HG03108 (cell line): ENCODE results near the gene PIK3R6.

Experiments used
- ATAC-seq: cut with Tn5 transposase; IDR thresholded peaks from one replicate; pipeline ENCODE4 v1.9.1; 2021; ENCODE audit warnings: moderate library complexity; ENCODE audit not compliant: unreplicated experiment

The PIK3R6 gene

GRCh38 chr17:8867361-8867981 is at the start of gene PIK3R6:
Gene PIK3R6 (minus strand): TSS chr17:8867674. CDS start chr17:8849794, 17,880 bp downstream.
- ATAC-seq: peak; percentile 40

DNA sequence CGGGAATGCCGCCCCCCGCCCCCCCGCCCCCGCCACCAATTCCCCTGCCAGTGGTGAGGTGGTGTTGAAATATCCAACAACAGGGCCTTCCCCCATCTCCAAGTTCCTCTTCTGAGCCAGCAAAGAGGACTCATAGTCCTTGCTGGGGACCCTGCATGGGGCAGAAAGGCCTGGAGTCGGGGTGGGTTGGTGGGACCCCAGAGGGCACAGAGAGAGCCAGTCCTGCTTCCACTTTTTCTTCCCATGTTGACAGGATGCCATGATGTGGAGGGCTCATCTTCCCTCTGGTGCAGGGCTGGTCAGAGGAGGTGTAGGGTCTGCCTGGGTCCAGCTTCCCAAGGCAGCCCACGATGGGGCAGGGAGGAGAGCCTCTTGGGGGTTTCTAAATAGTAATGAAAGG is 49.0 kb upstream of the PIK3R6 start:
- ATAC-seq: no peak

- no peak for ATAC-seq
Measured at GRCh38 chr17:8914554-8914953, 47.1 kb upstream of the PIK3R6 start.

DNA sequence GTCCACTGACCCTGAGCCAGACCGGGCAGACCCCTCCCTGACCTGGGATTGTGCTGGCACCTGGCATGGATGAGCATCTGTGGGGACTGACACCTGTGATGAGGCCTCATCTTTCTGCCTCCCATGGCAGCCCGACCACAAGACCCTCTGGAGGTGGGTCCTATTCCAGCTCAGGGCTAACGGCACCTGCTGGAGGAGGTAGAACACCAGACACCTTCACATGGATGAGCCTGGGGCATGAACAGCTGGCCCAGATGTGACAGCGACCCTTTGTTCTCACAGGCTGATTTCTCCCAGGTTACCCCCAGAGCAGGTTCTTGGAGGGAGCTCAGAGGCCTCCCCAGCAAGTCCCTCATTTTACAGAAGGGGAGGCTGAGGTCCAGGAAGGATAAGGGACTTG is 46.4 kb upstream of the PIK3R6 start:
- ATAC-seq: no peak

GRCh38 chr17:8913091-8913490 is 45.6 kb upstream of the PIK3R6 start:
- ATAC-seq: no peak

DNA sequence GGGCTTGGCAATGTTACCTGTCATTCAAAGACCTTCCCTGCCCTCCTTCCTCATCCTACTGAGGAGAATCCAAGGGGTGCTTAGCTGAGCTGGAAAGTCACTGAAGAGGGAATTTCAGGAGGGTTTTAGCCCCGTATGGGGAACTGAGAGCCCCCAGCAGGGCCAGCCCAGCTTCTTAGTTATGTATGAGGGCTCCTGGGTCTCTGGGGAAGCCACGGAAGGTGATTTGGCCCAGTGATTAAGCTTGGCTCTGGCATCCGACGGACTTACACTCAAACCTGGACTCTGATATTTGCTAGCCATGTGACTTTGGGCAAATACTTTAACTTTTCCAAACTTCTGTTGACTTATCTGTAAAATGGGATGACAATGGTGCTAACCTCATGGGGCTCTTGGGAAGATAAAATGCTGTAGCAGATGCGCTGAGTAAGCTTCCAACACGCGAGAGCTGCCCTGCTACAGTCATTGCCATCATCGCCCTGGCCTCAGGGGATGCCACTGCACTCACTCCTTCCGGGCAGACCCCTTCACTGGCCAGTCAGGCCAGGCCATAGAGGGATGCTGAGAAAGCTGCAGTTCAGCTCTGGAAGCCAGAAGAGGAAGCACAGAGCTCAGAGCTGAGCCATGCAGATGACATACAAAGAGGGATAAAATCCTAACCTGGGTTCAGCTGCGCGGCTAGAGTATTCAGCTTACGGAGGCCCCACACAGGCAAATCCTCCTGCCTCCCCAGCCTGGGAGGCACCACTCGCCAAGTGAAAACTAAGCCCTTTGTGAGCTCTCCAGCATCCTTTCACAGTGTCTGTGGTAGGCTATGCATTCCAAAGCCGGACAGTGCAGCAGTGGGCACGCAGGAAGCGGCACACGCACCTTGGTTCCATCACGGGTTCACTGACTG is 44.9 kb upstream of the PIK3R6 start:
- no peak for ATAC-seq

- ATAC-seq: no peak
Measured at GRCh38 chr17:8910969-8911604, 43.6 kb upstream of the PIK3R6 start.

DNA sequence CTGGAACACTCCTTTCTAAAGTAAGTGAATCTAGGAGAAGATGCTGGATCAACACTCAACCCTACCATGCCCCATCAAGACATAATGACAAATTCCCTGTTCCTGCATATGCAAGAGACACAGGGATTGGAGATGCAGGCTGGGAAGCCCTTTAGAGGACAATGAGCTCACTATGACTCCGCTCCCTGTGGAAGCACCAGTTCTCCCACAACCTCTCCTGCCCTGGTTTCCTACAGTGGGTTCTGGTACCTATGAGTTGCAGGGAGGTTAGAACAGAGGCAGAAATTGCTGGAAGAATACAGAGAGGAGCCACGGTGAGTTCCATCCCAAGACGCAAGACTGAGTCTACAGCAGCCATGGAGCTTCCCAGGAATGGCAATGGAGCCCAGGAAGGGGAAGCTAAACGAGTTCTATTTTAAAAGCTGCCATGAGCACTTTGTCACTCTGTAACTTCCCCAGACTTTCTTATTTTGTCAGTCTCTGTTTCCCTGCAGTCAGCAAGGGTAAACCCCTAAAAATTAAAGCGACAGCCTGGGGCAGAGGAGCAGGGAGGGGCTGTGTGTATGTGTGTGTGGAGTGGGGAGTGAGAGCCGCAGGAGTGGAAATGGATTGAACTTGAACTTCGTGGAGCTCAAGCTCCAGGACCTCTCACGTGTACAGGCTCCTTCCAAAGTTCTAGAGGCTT is 42.3 kb upstream of the PIK3R6 start:
- ATAC-seq: no peak

- ATAC-seq: no peak
Measured at GRCh38 chr17:8905331-8905730, 37.9 kb upstream of the PIK3R6 start.

GRCh38 chr17:8904686-8905085 is 37.2 kb upstream of the PIK3R6 start:
- ATAC-seq: no peak

- ATAC-seq: no peak
Measured at GRCh38 chr17:8904201-8904600, 36.7 kb upstream of the PIK3R6 start.

- peak; percentile 34 for ATAC-seq
Measured at GRCh38 chr17:8900626-8901585, 33.4 kb upstream of the PIK3R6 start.

DNA sequence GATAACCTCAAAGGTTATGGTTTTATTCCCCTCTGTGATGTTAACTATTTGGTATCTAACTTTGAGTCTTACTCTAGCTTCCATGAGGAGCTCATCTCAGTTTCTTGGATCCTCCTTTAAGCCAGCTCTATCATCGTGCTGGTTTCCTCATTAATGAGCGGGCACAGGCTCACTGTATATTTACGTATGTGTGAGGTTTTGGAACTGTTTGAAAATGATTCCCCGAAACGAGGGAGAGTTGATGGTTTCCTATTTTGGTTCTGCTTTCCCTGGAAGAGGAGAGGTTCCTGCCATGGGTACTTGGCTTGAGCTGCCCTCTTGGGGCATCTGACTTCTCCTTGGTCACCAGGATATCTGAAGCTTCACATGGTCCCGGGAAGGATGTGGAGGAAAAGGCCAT is 32.7 kb upstream of the PIK3R6 start:
- ATAC-seq: no peak

DNA sequence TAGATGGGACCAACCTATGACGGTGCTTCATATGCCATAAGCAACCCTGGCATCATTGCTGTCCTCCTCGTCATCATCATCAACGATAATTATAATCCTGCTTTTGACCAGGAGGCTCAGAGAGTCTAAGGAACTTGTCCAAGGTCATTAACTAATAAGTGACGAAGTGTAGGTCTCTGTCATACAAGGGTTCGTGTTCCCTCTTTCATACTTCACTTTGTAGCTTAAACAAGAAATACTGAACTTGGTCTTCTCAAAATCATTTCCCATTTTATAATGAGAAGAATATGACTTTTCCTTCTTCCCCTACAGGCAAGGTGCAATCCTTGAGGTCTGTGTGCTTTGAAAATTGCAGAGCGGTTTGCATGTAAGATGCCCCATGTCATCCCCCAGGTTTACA is 31.2 kb upstream of the PIK3R6 start:
- ATAC-seq: no peak

DNA sequence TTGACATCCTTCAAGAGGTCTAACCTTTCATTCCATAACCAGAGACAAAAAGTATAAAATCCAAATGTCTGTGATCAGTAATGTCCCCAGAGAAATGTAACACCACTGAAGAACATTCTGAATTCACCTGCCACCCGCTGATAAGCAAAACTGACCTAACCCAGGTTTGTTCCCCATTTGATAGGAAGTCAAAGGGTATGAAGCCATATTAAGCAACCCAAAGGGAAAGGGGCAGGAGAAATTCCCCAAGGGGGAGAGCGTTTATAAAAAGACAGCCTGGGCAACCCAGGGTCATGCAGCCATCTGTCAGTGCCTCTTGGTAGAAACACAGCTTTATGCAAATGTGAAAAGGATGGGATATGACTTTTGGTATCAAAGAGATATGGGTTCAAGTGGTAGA is 30.7 kb upstream of the PIK3R6 start:
- no peak for ATAC-seq

DNA sequence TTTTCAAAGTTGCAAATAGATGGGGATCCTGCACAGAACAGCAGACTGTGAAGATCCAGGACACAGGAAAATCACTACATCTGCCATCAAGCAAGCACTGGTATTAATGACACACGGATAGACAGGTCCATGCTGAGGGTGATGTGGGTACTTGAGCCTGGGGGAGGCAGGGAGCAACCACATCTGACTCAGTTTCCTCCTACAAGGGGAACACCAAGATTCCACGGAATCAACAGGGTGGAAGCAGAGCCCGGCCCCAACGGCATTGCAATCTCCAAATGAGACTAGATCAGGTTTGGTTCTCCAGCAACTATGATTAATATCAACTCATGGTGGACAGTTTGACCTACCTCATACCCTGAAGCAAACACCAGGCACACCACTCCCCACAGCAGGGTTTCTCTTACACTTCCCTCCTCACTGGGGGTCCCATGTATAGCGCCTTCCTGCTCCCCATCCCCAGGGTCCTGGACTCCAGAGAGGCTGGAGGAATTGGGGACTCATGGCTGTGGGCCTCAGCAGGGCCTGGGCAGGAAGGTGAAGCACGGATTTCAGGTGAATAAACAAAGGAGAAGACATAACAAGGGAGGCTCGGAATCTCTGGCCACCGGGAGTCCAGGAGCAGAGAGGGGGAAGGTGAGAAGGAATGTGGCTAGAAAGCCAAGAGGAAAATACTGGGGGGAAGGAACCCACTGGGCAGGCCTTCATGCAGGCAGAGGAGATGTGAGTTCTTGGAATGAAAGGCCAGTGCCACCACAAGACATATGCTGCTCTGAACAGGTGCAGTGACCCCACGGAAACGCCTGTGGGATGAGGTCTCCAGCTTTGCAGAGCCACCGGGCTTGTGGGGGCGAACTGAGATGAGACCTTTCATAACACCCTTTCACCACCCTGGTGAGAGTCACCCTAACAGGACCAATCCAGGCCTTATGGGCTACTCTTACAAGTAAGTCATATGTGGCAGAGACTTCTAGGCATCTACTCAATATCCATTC is 29.5 kb upstream of the PIK3R6 start:
- no peak for ATAC-seq

DNA sequence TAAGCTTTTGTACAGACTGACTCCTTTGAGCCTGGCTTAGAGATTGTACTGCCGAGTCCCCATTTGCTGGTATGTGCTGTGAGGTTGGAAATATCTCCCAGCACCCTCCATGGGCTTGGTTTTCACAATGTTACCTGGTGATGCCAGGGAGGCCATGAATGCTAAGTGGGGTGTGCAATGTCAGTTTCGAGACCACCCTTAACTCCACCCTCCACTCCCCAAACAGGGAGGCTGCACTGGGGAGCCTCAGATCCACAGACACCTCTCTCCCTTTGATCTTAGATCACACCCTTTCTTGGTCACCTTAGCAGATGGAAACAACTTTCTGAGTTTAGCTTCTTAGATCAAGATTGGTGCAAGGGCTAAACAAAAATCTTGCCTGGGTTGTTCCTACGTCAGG is 28.6 kb upstream of the PIK3R6 start:
- no peak for ATAC-seq

DNA sequence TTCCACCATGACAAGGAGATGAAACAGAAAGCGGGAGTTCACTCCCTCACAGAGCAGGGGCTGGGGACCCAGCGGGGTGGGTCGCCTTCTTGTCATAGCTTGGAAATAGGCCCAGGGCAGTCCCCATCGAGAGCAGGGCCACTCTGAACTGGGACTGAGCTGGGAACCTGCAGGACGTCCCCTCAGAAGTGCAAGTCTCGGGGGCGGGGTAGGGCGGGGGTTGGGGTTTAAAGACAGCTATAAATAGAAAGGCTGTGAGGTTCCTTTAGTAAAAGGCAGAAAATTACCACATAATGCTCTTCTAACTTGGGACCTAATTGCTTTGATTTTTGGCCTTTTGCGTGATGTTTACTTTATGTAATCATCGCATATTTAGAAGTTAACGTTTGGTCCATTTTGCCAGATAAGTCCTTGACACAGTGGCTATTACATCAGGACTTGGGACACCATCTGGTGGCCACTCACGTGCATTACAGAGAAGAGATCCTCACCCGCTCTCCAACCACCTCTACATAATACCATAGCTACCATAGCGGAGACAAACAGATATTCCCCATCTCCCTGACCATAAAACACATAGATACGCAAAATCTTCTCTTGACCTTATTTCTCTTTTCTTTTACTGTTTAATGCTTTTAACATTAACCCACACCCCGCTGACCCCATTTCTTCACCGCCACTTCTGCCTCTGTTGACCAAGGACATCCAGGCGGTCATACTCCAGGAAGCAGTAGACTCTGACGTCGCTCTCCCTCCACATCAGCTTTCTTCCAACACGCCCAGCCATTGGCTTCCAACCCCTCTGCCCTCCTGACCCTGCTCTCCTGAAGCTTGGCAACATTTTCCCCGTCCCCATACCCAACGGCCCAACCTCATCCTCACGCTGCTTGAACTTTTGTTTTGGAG is 27.5 kb upstream of the PIK3R6 start:
- no peak for ATAC-seq
